Endometrial microvascular endothelial cells (primary cell): Measurements from ENCODE around the gene TNC. TPM values are rescaled to one million over a fixed set of nuclear protein-coding genes. Genes with fewer than 3 reads are reported as not detected.

ENCODE experiments used
- in situ Hi-C: cut with HindIII; loops from 2 replicates; pipeline ENCODE4 v1.10.0; 2017; ENCODE audit warnings: low sequenced_read_pairs, low pct_unique_long_range_greater_than_20kb; ENCODE audit errors: inconsistent ontology term
- total RNA-seq: library from RNA; depleted of rRNA; stranded (reverse); fragments of >200 nt; gene quantifications from one replicate; pipeline ENCODE4 v1.2.3, GENCODE V29; 2015; ENCODE audit errors: inconsistent ontology term

The TNC gene
- total RNA-seq, 1 donor from 2014 or later, result 0.37 TPM

DNA sequence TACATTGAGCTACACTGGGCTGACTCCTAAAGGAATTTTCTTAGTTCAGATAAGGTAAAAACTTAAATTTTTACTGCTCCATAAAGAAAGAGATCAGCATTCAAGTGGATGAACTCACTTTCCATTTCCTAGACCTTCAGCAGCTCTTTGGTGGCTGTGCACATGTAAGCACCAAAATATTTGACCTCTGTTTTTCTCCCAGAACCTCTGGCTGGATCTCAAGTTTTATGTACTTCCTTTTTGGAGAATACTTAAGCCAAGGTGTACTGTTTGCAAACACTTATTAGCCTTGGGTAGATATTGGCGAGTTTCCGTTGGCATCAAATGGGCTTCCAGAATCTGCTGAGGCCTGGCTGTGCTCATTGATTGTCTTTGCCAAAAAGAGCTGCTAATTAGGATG is 10.3 kb downstream of the TNC start:
- in situ Hi-C loops, result no loop called here

DNA sequence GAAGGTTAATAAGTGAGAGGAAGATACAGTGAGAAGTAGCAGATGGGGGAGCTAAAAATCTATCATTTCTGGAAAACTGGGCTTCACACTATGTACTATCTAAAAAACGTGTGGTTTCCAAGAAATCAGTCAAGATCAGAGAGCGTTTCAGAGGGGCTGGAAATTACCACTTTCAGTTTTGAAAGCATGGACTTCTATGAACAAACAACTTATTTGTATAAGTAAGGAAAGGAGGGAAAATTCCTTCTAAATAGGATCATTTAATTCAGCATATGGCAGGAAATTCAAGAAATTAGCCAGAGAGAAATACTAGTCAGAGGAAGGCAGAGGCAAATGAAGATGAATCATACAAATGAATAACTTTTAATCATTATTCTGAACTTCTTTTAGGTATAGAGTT is 11.3 kb downstream of the TNC start:
- in situ Hi-C loops, result no loop called here

DNA sequence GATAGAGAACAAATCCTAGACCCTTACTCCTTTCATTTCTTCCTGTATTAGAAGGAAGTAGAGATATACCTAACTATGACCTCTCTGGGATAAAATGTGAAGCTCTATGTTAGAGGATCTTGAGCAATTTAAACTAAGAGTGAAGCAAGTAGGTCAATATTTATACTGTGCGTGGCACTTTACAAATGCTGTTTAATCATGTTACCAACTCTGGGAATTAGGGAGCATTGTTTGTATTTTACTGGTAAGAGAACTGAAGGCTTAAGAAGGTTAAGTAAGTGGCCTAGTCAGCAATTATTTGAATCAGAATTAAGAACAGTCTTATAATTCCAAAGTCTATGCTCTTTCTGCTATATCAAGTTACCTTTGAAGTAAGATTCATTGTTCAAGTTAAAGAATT is 12.0 kb downstream of the TNC start:
- in situ Hi-C loops, result no loop called here

DNA sequence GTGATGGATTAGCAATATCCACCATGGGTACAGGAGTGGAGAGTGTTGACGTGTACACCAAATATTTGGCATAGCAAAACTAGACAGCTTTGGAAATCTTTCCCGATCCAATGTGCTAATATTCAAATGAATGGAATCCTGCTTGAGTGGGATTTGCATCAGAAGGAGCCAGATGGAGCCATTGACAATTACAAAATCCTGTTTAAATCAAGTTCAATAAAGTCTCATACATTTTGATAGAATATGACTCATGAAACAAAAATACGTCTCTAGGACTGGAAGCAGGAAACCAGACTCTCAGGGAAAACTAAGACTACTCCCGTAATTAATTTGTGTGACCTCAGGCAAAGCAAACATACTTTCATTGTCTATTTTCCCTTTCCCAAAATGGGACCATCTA is 13.0 kb downstream of the TNC start:
- in situ Hi-C loops, result no loop called here

DNA sequence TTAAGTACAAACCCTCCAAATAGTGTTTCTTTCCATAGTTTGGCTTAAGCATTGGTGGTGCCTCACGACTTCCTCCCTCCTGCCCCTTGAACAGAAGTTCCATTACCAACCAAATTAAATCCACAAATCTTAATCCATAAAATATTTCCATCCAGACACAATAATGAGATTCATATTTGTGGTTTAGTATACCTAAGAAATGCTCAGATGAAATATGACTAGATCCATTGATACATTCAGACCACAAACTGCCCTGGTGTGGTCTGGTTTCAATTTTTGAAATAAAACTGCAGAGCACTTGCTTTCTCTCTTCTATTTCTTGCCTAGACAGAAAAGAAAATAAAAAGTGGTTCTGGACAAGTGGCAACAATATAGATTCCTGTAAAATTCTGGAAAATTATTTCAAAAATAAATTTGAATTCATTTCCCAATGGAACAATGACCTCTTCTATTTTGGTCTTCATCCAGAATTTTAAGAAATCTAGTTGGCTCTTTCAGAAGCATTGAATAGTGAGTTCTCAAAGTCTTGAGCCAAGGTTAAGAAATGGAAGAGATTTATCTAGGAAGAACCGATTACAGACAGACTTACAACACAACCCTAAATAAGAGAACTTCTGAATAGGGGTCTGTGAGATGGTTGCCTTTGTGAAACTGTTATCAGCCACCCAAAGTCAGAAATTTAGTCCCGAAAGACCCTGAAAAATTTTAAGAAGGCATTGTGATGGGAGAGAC is 14.0 kb downstream of the TNC start:
- in situ Hi-C loops, result no loop called here

DNA sequence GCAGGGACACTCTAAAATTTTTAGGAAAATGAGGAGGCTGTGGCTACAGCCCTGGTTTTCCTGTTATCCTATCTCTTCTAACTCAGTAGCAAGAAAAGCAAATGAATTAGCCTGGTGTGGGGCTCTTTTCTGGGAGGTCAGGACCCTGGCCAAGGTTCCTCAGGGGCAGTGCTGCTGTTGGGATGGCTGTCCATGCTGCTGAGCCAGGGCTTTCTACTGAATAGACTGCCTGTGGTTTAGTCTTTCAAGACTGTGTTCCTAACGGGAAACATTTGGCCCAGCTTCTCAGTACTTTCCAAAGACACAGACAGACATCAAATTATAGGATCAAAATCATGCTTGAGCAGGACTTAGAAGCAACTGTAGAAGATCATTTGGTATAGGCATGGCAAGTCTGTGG is 18.1 kb downstream of the TNC start:
- in situ Hi-C loops, result no loop called here

DNA sequence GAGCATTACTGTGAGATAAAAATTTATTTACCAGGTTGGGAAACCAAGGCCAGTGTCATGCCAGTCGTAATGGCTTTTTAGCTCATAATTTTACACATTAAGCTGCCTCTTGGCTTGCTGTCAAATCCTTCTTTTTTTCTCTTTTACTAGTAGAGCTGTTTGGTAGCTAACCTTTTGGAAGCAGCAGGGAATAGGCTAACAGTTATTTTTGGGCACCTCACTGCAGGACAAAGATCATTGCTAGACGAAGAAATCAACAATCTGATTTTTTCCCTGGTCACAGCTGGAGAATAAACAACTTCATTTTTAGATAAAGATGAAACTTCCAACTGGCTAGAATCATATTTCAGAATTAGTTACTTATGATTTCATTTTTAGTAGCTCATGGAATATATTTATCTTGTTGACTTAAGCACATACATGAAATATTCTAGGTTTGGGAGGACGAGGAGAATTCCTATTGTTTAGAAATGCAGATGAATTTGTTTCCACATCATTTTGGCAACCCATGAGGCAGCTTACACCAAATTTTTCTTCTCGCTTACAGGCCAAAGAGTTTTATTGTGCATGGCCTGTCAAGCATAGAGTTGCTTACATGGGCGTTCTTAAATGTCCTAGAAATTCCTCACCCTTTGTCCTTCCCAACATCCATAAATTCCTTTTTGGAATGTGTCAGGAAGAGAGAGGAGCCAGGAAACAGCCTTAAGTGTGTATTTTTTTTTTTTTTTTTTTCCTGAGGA is 19.6 kb downstream of the TNC start:
- in situ Hi-C loops, result no loop called here

DNA sequence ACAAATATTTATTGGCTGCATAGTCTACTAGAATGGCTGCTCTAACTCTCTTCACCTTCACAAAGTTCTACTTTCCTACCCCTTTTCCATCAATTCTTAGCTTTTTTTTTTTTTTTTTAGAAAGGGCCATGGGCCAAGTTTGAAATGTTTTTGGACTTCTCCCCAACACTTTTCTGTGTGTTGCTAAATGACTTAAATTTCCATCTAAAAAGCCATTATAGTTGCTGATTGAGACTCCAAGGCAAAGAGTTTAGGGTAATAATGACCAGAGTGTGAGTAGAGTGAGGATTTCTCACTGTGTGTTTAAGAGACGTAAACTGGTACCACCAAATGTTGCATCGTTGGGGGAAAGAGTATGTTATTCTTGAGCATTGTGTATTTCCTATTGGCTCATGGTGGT is 24.4 kb downstream of the TNC start:
- in situ Hi-C loops, result no loop called here

DNA sequence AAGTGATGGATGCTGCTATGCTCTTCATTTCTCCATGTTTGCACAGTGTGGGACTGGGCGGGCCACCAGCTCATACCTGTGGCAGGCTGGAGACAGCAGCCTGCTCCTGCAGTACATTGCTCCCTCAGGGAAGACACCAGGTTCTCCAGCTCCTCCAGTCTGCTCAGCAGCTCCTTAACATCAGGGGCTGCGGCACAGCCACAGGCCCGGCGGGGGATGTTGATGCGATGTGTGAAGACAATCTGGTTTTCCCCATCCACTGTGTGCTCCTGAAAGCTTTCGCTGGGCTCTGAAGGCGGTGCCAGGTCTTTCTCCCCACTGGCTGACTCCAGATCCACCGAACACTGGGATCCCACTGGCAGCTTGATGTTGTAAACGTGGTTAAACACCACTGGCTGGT is 27.5 kb downstream of the TNC start:
- in situ Hi-C loops, result no loop called here

DNA sequence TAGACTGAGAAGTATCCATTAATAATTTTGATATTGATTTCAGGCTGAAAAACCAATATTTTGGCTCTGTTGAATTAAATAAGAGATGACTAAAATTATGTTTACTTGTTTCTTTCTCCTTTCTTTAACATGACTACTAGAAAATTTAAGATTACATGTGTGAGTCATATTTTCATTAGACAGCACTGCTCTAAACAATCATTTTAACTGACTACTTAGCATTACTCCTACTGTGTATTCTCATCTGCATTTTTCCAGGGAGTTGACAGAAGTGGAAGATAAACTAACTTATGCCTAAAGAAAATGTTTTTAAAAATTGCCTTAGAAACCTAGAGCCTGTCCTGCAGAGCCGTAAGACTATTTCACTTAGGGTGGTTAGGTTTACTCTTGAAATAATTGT is 29.1 kb downstream of the TNC start:
- in situ Hi-C loops, result no loop called here

DNA sequence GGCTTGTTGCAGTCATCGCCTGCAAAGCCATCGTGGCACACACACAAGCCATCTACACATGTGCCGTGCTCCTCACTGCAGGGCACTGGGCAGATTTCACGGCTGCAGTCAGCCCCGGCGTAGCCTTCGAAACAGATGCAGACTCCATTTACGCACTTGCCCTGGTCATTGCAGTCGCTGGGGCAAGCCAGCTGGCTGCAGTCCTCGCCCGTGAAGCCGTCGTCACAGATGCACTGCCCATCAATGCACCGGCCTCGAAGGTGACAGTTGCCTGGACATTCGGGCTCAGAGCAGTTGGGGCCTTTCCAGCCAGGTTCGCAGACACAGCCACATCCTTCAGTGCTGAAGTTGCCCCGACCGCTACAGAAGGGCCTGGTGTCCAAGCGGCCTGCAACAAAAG is 31.1 kb downstream of the TNC start:
- in situ Hi-C loops, result no loop called here

DNA sequence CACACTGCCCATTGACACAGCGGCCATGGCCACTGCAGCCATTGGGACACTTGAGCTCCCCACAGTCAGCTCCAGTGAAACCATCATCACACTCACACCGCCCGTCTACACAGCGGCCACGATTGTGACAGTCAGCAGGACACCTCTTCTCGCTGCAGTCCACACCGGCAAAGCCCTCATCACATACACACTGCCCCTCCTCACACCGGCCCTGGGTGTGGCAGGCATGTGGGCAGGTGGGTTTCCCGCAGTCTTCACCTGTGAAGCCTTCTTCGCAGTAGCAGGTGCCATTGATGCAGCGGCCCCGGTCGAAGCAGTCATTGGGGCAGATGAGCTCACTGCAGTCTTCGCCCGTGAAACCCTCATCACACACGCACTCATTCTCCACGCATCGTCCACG is 31.5 kb downstream of the TNC start:
- in situ Hi-C loops, result no loop called here

DNA sequence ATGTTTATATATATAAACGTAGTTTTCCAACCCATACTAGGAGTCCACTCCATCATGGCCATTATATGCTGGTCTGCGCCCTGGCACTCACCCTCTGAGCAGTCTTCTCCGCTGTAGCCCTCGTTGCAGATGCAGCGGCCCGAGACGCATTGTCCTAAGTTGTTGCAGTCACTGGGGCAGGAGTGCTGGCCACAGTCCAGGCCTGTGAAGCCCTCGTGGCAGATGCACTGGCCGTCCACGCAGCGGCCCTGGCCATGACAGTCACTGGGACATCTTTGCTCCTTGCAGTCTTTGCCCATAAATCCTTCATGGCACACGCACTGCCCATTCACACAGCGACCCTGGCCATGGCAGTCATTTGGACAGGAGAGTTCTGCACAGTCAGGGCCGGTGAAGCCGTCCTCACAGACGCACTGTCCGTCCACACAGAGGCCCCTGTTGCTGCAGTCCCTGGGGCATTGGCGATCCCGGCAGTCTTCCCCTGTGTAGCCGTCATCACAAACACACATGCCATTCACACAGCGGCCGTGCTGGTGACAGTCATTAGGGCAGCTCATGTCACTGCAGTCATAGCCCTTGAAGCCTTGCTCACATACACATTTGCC is 32.1 kb downstream of the TNC start:
- in situ Hi-C loops, result no loop called here

DNA sequence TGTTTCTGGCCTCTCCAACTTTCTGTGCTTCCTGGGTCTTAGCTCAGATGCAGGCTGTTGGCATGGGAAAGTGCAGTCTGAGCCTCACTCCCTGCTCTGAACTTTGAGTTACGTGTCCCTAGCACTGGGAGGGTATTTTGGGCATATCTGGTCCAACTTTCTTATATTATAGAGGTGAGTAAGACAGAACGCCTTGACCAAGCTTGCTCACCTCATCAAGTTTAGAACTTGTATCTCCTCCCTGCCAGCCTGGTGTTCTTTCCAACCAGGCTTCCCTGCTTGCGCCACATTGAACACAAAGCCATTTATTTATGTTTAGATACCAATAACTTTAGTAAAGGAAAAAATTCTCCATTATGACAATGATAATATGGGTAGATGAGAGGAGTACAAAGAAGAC is 33.2 kb downstream of the TNC start:
- in situ Hi-C loops, result no loop called here

DNA sequence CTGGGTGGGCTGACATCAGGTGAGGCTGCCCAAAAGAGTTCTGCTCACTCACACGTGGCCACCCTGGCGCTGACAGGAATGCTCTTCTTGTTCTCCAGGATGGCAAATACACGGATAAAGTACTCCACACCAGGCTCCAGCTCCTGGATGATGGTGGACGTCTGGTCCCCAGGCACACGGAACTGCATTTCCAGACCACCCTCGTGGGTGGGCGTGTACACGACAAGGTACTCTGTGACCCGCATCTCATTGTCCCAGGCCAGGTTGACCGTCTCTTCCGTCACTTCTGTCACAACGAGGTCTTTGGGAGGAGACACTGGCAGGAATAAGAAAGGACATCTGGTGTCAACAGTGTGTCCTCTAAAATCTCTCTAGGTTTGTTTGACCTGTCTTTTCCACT is 33.8 kb downstream of the TNC start:
- in situ Hi-C loops, result no loop called here

DNA sequence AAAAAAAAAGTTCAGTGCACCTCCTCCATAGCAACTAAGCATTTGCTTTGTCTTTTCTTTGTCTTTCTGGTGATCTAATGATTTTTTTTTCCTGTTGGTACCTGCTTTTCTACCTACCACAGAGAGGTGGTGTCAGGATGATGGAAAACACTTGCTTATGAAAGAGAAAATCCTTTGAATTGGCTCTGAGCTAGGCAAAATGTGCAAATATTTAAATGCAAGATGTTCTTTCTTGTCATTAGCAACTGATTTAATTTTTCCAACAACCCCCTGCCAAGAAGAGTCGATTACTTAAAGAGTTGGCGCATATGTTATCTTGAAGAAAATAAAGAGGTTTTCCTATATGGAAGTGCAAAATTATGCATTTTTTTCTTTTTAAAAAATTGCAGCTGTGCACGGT is 37.7 kb downstream of the TNC start:
- in situ Hi-C loops, result no loop called here

DNA sequence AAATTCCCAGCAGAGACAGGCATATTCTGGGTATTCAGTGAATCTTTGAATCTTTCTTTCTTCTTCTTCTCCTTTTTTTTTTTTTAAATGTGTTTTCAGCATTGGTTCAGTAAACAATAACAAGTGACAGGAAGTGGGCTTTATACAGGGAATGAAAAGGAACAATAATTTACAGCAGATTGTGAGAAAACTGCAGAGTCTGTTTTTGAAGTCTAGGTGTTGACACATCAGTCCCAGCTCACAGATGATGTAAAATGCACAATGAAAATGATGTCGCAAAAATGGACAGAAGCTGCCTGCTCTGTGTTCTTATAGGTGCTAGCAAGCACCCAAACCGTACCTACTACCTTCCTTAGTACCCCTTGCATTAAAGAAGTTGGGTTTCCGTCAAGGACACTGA is 38.8 kb downstream of the TNC start:
- in situ Hi-C loops, result no loop called here

DNA sequence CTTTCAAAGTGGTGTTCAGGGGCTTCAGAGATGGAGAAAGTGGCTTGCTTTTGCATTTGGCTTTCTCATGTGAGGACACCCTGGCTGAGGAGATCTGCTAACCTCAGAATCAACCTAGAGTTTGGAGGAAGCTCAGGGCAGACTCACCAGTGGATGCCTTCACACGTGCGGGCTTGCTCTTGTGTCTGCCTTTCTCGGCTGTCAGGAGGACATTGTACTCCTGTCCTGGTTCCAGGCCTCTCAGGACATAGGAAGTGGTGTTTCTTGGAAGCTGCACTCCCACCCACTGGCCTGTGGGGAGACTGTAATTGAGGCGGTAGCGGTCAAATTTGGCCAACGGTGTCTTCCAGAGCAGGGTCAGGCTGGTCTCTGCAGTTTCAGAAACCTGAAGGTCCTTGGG is 44.5 kb downstream of the TNC start:
- in situ Hi-C loops, result no loop called here

DNA sequence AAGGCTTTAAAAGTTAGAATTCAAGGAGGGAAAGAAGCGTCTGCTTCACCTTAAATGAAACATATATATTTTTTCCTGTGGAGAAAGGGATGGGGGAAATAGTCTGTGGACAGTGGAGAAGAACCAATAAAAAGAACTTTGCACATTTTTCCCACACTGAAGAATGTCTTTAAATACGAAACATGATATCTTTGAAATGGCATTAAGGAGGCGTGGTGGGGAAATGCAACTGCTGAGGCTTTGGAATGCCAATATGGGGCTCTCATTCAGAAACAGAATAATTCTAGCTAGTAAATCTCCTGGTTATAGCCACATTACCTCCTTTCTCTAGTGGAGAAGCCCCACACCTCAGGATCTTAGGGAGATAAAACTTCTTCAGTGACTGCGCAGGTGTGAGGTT is 46.8 kb downstream of the TNC start:
- in situ Hi-C loops, result no loop called here

DNA sequence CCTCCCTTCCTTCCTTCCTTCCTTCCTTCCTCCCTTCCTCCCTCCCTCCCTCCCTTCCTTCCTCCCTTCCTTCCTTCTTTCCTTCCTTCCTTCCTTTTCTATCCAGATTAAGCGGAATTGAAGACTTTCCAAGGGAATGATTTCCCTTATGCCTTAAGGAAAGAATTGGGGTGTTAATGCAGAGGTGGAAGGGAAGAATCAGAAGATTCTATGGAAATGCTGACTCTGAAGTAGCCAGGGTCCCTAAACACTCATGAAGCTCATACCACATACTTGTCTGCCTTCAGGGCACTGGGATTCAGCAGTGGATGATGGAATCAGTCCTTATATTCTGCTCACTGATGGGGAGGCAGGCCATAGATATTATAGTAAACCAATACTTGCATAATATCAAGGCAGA is 48.2 kb downstream of the TNC start:
- in situ Hi-C loops, result no loop called here
